ENCODE measurements around the gene CD300E.

Gene CD300E

DNA sequence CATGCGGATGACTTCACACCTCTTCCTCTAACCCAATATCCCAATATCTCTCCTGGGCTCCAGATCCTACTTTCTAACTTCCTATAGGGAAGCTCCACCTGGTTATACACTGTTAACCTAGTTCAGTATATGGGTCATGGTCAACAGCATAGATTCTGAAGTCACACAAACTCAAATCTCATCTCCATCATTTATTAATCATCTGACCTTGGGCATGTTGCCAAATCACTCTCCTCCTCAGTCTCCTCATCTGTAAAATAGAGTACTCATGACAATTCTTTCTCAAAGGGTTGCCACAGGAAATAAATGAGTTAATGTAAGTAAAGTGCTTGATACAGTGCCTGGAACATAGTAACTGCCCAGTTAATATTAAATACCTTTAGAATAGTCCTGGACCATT, 593 bp upstream of the CD300E start:
- TF ChIP-seq, protein P1, sequence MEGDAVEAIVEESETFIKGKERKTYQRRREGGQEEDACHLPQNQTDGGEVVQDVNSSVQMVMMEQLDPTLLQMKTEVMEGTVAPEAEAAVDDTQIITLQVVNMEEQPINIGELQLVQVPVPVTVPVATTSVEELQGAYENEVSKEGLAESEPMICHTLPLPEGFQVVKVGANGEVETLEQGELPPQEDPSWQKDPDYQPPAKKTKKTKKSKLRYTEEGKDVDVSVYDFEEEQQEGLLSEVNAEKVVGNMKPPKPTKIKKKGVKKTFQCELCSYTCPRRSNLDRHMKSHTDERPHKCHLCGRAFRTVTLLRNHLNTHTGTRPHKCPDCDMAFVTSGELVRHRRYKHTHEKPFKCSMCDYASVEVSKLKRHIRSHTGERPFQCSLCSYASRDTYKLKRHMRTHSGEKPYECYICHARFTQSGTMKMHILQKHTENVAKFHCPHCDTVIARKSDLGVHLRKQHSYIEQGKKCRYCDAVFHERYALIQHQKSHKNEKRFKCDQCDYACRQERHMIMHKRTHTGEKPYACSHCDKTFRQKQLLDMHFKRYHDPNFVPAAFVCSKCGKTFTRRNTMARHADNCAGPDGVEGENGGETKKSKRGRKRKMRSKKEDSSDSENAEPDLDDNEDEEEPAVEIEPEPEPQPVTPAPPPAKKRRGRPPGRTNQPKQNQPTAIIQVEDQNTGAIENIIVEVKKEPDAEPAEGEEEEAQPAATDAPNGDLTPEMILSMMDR (conservative IDR thresholded peaks at IDR 0.05; ENCODE audit: low read depth, low read length): no peak
- DNase-seq (ENCODE audit: low read depth): no peak
- no peak overlapping the region for H3K4me3 ChIP-seq (ENCODE audit: low read length)

DNA sequence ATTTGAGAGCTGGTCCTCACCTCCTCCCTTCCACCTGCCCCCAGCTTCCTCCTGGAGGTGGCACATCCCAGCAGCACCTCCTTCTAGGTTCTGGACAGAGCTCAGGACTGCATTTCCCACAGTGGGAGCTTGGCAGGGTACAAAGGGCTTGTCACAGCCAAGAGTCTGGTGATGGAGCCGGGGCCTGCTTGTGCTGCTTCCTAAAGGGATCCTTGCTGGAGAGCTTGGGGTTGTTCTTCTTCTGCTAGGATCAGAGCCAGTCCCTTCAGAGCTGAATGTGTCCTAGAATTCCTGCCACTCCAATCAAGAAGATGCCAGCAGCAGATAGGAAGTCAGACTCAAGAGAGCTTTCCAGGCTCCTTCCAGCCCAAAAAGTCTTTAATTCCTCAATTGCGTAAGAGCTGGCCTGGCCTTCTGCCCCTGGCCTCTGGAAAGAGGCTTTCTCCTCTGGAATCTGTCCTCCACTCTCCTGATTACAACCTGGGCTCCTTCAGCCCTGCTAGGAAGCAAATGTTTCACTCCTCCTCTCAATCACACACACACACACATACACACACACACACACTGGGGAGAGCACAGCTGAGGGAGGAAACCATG, 4.4 kb downstream of the CD300E start:
- DNase-seq (ENCODE audit: low read depth): no peak
- H3K4me3 ChIP-seq (ENCODE audit: low read length): no peak overlapping the region
- TF ChIP-seq, protein P1 (conservative IDR thresholded peaks at IDR 0.05; ENCODE audit: low read depth, low read length): no peak

DNA sequence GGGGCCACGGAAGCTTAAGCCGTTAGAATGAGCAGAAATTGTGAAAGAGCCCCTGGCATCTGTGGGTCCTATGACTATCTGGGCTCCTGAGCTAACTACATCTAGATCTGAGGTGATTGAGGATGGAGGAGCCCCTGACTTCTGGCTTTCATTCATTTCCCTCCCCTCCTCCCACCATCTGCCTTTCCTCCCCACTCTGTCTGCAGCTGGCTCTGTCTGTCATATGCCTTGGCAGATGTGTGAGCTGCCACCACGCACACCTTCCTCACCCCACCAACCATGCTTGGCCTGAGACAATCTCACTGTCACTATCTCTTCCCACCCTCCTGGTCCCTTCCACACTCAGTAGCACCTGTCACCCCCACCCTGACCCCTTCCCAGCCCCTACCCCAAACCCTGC, 5.1 kb downstream of the CD300E start:
- no peak for DNase-seq (ENCODE audit: low read depth)
- H3K4me3 ChIP-seq (ENCODE audit: low read length): no peak overlapping the region
- TF ChIP-seq, protein P1 (conservative IDR thresholded peaks at IDR 0.05; ENCODE audit: low read depth, low read length): no peak

DNA sequence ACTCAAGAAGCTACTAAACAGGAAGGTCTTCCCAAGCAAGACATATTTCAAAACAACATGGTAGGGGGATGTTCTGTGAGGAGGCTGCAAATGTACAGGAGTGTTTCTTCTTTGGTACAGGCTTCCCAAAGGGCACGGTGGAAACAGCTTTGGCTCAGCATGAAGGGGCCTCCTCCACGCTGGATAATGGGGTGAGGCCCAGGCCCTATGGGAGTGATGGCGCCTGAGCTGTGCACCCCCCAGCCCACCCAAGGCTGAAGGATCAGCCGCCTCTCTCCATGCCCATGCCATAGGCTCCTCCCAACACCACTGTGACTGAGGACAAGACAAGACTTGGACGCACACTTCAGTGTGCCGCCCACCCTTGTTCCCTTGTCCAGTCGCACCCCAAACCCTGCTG, 6.8 kb downstream of the CD300E start:
- TF ChIP-seq, protein P1 (conservative IDR thresholded peaks at IDR 0.05; ENCODE audit: low read depth, low read length): no peak
- H3K4me3 ChIP-seq (ENCODE audit: low read length): no peak overlapping the region
- no peak for DNase-seq (ENCODE audit: low read depth)

DNA sequence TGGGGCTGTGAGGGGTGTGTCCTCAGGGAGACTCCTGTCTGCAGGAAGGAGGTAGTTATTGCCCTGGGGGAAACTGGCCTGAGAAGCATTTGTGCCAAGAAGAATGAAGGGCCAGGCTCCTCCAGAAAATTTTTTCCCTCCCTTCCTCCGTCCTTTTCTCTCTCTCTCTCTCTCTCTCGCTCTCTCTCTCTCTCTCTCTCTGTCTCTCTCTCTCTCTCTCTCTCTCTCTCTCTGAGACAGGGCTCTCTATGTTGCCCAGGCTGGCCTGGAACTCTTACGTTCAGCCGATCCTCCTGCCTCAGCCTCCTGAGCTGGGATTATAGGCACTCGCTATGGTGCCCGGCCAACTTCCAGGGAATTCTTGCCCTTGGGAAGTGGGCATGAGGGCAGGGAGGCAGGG, 11.5 kb downstream of the CD300E start:
- DNase-seq (ENCODE audit: low read depth): no peak
- H3K4me3 ChIP-seq (ENCODE audit: low read length): no peak overlapping the region
- TF ChIP-seq, protein P1 (conservative IDR thresholded peaks at IDR 0.05; ENCODE audit: low read depth, low read length): no peak

DNA sequence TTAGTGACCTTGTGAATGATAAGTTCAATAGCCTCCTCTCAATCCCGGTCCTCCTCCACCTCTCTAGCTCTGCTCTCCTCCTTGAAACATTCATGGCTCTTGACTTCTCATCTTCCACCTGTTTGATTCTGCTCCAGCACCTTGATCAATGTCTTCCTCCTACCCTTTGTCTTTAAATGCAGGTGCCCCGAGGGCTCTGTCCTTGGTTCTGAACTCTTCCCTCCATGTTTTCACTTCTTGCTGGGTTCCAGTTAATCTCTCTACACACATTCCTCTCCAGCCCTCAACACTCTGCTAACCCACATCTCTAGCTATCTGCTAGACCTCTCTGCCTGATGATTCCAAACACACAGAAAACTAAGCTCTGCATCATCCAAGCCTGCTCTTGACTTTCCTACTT, 13.4 kb downstream of the CD300E start:
- no peak for DNase-seq (ENCODE audit: low read depth)
- TF ChIP-seq, protein P1 (conservative IDR thresholded peaks at IDR 0.05; ENCODE audit: low read depth, low read length): no peak
- no peak overlapping the region for H3K4me3 ChIP-seq (ENCODE audit: low read length)

DNA sequence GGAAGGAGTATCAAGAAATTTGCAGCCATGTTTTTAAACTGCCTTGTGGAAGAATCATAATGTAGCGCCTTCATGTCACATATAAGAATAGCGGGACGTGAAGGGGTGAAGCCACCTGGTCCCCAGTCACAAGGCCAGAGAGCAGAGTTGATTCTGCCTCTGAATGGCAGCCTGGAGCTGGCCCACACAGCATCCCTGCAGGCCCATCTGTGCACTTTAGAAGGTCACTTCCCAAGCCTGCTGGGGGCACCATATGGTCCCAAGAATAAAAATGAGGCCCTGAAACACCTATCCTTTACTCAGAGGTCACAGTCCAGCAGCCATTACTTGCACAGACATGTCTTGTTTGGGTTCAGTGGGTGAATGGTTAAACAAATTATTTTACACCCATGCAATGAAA, 15.0 kb downstream of the CD300E start:
- no peak for DNase-seq (ENCODE audit: low read depth)
- TF ChIP-seq, protein P1 (conservative IDR thresholded peaks at IDR 0.05; ENCODE audit: low read depth, low read length): no peak

More for the DNA sequence above, 15.0 kb downstream of the CD300E start:
- no peak overlapping the region for H3K4me3 ChIP-seq (ENCODE audit: low read length)
